GM19025 (cell line): ENCODE measurements around the gene BLZF1.
"Not testable (repeated sequence)": the region's sequence is repeated elsewhere in the genome, so short reads cannot be mapped to it uniquely, and the experiment has no call there.

ENCODE experiments used
- ATAC-seq: cut with Tn5 transposase; IDR thresholded peaks from one replicate; pipeline ENCODE4 v1.9.1; 2021; ENCODE audit warnings: mild to moderate bottlenecking, low read depth, moderate library complexity; ENCODE audit not compliant: unreplicated experiment

Gene BLZF1

GRCh38 chr1:169367686-169368405, at the start of gene BLZF1, which contains the start of gene NME7:
Gene BLZF1, plus strand, starts transcription at chr1:169368195. Its CDS starts 1,328 bp downstream, at chr1:169369523.
Gene NME7, minus strand, starts transcription at chr1:169367797. Its CDS starts 87 bp downstream, at chr1:169367710.
- peak; percentile 98 for ATAC-seq

- ATAC-seq = no peak
These were observed 49.3 kb upstream of the BLZF1 start for GRCh38 chr1:169318536-169319244.

- ATAC-seq = no peak
These were observed 46.5 kb upstream of the BLZF1 start for GRCh38 chr1:169321539-169321938.

- ATAC-seq = no peak
These were observed 45.9 kb upstream of the BLZF1 start for GRCh38 chr1:169322138-169322537.

GRCh38 chr1:169325117-169325516, 42.9 kb upstream of the BLZF1 start:
- ATAC-seq = no peak

DNA sequence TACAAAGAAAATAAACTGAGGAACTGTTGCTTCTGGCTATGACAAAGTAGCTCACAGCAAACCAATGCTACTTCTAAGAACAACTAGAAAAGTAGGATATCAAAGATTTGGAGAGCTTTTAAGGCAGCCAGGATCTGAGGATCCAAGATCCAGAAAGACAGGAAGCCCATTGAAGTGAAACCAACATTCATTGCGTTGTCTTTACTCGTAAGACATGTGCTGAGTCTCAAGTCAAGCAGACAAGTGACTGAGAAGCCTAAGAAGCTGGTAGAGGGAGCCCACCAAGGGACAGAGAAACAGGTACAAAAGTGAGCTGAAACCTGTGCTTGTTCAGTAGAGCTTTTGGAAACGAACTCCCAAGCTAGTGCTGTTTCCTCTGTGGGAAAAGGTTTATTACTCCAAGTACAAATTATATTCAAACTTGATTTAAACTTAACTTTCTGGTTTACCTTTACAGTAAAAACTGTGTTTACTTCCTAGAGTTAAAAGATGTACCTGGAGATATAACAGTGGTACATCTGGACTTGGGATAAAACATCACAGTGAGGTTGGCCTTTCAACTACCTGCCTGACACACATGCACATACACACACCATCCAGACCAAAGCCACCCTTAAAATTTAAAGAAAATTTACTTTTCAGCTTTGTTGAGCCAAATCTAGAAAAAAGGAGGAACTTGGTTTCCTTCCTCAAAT, 41.6 kb upstream of the BLZF1 start:
- ATAC-seq = peak; percentile 25

GRCh38 chr1:169326956-169327268, 41.1 kb upstream of the BLZF1 start:
- ATAC-seq = peak; percentile 98

DNA sequence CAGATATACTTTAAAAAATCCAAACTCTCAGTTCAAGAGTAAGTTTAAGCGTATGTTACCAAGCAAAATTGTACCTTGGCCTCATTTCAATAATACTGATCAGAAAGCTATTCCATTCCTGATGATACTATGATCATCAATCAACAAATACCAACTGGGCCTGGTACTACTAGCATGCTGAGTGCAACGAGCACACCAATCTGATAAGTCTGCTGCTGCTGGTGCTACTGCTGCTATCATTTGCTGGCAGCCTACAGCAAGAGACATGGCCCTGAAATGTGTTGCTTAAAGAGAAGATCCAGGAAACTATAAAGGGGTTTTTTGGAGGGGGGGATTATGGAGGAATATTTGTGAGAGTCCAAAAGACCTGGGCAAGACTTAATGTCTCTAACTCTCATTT, 40.1 kb upstream of the BLZF1 start:
- no peak for ATAC-seq

- no peak for ATAC-seq
These were observed 38.6 kb upstream of the BLZF1 start for GRCh38 chr1:169329383-169329782.

- no peak for ATAC-seq
These were observed 37.1 kb upstream of the BLZF1 start for GRCh38 chr1:169330927-169331326.

- not testable (repeated sequence) for ATAC-seq
These were observed 33.3 kb upstream of the BLZF1 start for GRCh38 chr1:169334727-169335126.

- not testable (repeated sequence) for ATAC-seq
These were observed 30.9 kb upstream of the BLZF1 start for GRCh38 chr1:169336947-169337715.

- ATAC-seq = no peak
These were observed 29.4 kb upstream of the BLZF1 start for GRCh38 chr1:169338617-169339016.

DNA sequence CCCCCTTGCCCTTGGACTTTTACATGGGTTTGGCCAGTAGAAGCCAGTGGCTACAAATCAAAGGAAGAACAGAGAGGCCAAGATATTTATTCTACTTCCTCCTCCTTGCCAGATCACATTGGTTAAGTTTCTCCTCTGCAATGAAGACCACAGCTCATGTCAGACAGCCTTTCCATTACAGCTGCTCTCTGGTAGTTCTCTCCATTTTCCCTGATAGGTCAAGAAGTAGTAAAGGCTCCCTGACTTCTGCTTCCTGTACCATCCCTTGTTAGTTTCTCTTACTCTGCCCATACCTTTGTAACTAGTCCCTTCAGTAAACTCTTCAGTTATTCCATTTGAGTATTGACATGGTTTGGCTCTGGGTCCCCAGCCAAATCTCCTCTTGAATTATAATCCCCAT, 28.2 kb upstream of the BLZF1 start:
- no peak for ATAC-seq

DNA sequence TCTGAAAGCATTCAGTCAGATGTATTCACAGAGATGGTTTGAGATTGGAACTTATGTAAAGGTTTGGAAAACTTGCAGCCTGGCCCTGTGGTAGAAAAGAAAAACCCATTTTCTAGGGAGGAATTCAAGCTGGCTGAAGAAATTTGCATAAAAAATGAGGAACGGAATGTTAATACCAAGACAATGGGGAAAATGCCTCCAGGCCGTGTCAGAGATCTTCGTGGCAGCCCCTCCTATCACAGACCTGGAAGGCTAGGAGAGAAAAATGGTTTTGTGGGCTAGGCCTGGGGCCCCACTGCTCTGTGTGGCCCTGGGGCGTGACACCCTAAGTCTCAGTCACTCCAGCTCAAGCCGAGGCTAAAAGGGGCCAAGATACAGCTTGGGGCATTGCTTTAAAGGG, 27.1 kb upstream of the BLZF1 start:
- ATAC-seq = no peak

- ATAC-seq = not testable (repeated sequence)
These were observed 25.9 kb upstream of the BLZF1 start for GRCh38 chr1:169342096-169342495.

- ATAC-seq = no peak
These were observed 22.5 kb upstream of the BLZF1 start for GRCh38 chr1:169345511-169345910.

- no peak for ATAC-seq
These were observed 21.9 kb upstream of the BLZF1 start for GRCh38 chr1:169346036-169346589.

- ATAC-seq = no peak
These were observed 20.2 kb upstream of the BLZF1 start for GRCh38 chr1:169347688-169348382.
